AG04449 (cell line): ENCODE results near the gene SCN8A.

ENCODE experiments used
- CTCF ChIA-PET: fragments of 350-600 bp; formaldehyde crosslinking; extraction: SDS; loops from one replicate; lab custom pipeline; 2021; ENCODE audit warnings: antibody characterized with exemption; lab: Yijun Ruan, JAX
- POLR2A ChIA-PET: fragments of 400-600, 350-600 bp; formaldehyde crosslinking; extraction: SDS; loops from one replicate; lab custom pipeline; 2020; ENCODE audit warnings: antibody characterized with exemption, inconsistent platforms; lab: Yijun Ruan, JAX
- DNase-seq: peaks from one replicate; pipeline ENCODE4 v3.0.0-alpha.2; 2010; ENCODE audit warnings: low read depth, low spot score
- H3K4me3 ChIP-seq: 2 replicates; pipeline ENCODE4 v1.5.1; 2011; ENCODE audit warnings: low read depth, mild to moderate bottlenecking, control low read depth, low read length
- TF ChIP-seq, protein P1 (sequence below): IDR thresholded peaks from one replicate; pipeline ENCODE4 v1.5.1; 2011; ENCODE audit warnings: mild to moderate bottlenecking, moderate library complexity, low read length, control low read depth, inconsistent platforms; ENCODE audit not compliant: insufficient read depth; ENCODE audit errors: missing control alignments

The SCN8A gene

DNA sequence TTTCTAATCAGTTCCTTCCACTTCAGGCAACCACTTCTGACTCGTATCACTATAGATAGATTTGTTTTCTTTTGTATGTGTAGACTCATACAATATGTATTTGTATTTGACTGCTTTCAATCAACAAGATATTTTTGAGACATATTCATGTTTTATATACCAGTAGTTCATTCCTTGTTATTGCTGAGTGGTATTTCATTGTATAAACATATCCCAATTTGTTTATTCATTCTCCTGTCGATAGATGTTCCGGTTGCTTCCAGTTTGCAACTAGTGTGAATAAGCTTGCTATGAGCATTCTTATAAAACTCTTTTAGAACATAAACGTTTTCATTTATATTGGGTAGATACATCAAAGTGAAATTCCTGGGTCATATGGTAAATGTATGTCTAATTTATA, 138.3 kb downstream of the SCN8A start:
- no peak for DNase-seq
- no peak overlapping the region for H3K4me3 ChIP-seq
- POLR2A ChIA-PET: no interaction called here
- TF ChIP-seq, protein P1, sequence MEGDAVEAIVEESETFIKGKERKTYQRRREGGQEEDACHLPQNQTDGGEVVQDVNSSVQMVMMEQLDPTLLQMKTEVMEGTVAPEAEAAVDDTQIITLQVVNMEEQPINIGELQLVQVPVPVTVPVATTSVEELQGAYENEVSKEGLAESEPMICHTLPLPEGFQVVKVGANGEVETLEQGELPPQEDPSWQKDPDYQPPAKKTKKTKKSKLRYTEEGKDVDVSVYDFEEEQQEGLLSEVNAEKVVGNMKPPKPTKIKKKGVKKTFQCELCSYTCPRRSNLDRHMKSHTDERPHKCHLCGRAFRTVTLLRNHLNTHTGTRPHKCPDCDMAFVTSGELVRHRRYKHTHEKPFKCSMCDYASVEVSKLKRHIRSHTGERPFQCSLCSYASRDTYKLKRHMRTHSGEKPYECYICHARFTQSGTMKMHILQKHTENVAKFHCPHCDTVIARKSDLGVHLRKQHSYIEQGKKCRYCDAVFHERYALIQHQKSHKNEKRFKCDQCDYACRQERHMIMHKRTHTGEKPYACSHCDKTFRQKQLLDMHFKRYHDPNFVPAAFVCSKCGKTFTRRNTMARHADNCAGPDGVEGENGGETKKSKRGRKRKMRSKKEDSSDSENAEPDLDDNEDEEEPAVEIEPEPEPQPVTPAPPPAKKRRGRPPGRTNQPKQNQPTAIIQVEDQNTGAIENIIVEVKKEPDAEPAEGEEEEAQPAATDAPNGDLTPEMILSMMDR: no peak
- CTCF ChIA-PET: no interaction called here

DNA sequence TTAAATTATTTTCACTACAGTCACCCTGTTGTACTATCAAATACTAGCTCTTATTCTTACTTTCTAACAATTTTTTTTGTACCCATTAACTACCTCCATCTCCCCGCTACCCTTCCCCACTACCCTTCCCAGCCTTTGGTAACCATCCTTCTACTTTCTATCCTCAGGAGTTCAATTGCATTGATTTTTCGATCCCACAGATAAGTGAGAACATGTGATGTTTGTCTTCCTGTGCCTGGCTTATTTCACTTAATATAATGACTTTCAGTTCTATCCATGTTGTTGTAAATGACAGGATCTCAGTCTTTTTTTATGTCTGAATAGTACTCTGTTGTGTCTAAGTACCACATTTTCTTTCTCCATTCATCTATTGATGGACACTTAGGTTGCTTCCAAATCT, 139.7 kb downstream of the SCN8A start:
- ChIA-PET CTCF (no interaction called here), POLR2A (no interaction called here)
- no peak for DNase-seq
- H3K4me3 ChIP-seq: no peak overlapping the region
- TF ChIP-seq, protein P1: no peak

DNA sequence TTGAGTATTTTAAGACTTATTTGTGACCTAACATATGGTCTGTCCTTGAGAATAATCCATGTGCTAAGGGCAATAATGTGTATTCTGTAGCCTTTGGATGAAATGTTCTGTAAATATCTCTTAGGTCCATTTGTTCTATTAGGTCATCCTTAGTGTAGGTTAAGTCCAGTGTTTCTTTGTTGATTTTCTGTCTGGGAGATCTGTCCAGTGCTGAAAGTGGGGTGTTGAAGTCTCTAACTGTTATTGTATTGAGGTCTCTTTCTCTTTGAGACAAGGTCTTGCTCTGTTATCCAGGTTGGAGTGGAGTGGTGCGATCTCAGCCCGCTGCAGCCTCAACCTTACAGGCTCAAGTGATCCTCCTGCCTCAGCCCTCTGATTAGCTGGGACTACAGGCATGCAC, 149.5 kb downstream of the SCN8A start:
- ChIA-PET POLR2A (no interaction called here), CTCF (no interaction called here)
- no peak for DNase-seq
- TF ChIP-seq, protein P1: no peak
- H3K4me3 ChIP-seq: no peak overlapping the region

DNA sequence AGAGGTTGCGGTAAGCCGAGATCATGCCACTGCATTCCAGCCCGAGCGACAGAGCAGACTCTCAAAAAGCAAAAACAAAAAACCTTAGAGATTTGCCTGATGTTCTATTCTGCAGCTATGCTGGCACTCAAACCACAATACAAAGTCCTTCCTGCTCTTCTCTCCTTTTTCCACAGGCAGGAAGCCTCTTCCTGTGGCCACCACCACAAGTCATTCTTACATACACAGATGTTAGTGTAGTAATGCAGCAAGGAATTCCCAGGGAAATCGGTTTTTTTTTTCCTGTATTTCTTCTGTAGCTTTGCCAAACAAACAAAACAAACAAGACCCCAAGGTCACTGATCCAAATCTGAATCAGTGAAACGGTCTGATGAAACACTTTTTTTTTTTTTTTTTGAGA, 153.2 kb downstream of the SCN8A start:
- POLR2A ChIA-PET: no interaction called here
- TF ChIP-seq, protein P1: no peak
- DNase-seq: no peak
- H3K4me3 ChIP-seq: no peak overlapping the region
- CTCF ChIA-PET: no interaction called here

DNA sequence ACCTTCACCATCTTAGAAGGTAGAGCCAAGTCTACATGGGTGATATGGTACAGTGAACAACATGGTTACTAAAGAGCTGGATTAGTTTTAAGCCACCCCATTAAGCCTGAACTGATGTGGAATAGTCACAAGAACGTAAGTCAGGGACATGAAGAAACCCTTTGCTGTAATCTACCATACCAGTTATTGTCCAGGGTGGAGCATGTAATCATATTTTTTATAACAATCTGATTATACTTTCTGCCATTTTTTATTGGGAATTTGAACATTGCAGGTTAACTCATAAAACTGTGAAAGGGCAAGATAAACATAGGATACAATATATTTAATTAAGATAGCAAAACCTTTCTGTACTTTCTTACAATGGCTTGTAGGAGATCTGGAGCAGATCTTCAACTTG, 153.9 kb downstream of the SCN8A start:
- TF ChIP-seq, protein P1: no peak
- no peak overlapping the region for H3K4me3 ChIP-seq
- ChIA-PET CTCF (no interaction called here), POLR2A (no interaction called here)
- no peak for DNase-seq

DNA sequence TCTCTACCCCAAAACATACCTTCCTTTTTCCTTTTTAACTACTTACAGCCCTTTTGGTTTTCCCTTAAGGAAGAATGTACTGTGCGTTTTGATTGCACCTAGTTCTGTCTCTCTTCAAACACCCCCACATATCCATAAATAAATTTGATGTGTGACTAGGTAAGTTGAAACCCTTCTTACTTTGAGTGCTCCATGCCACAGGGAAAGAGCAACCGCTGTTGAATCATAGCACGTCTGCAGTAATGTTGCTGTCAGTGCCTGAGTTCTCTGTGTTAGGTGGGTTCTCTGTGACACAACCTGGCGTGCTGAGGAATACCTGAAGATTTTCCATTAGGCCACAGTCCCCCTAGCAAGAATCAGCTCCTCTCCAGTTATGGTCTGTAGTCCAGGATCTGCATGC, 155.4 kb downstream of the SCN8A start:
- CTCF ChIA-PET: interaction anchor here (1.2 to 1.7 kb wide), 2 partner anchors 18 to 78 kb away, joined by 4 to 5 read pairs; no protein-coding TSS in a partner anchor
- H3K4me3 ChIP-seq: no peak overlapping the region
- DNase-seq: no peak
- TF ChIP-seq, protein P1: no peak
- POLR2A ChIA-PET: no interaction called here
